HepG2 (cell line): ENCODE data around the gene TMEM269. TPM values are rescaled to one million over a fixed set of nuclear protein-coding genes. Genes with fewer than 3 reads are reported as not detected.

Experiments
- ATAC-seq: fragments of 200-7000 bp; cut with Tn5 transposase; 3 replicates; pipeline ENCODE4 v1.9.1; 2020; ENCODE audit warnings: mild to moderate bottlenecking, moderate library complexity
- BruUV-seq: library from RNA; stranded (reverse); fragments of 400-500 nt; replicated peaks from 2 replicates; lab custom pipeline; 2021; lab: Mats Ljungman, UMichigan
- CTCF ChIA-PET: fragments of 300-600 bp; formaldehyde crosslinking; extraction: SDS; loops from one replicate; lab custom pipeline; 2021; ENCODE audit warnings: low total read pairs, inconsistent platforms, low intra/inter-chr PET ratio; lab: Yijun Ruan, JAX
- POLR2A ChIA-PET: fragments of 350-600 bp; sonication (Branson Sonifier 250); formaldehyde crosslinking; loops from one replicate; lab custom pipeline; 2020; ENCODE audit warnings: antibody characterized with exemption, inconsistent platforms; lab: Yijun Ruan, JAX
- DNase-seq: peaks from one replicate; pipeline ENCODE4 v3.0.0-alpha.2; 2015; ENCODE audit warnings: low spot score
- FAIRE-seq: peaks from 3 replicates; lab custom pipeline; 2011; peaks lifted over from hg19 to GRCh38; lab: Jason Lieb, UNC
- H2AFZ ChIP-seq: one replicate; pipeline ENCODE4 v1.6.1; 2011; ENCODE audit warnings: low read length, inconsistent platforms
- H3K27ac ChIP-seq: fragments of 300-600 bp; 3 replicates; pipeline ENCODE4 v1.8.0; 2011; ENCODE audit warnings: mixed run types, mild to moderate bottlenecking, mixed read lengths, low read length, inconsistent platforms; ENCODE audit not compliant: insufficient read depth; ENCODE audit errors: extremely low read length
- H3K27me3 ChIP-seq, 2 experiments: fragments of 200-600 bp in 1 of 2; 2 replicates in 1 of 2; 3 replicates in 1 of 2; pipeline versions ENCODE4 v1.6.0 to v1.8.0; 2011; ENCODE audit warnings: low read length in 2 of 2, mild to moderate bottlenecking in 2 of 2, moderate library complexity in 2 of 2, inconsistent platforms in 1 of 2; ENCODE audit not compliant: insufficient read depth in 2 of 2, control insufficient read depth in 1 of 2
- H3K36me3 ChIP-seq, 2 experiments: fragments of 200-600 bp in 1 of 2; replicated peaks in 1 of 2; 2 replicates in 1 of 2; 3 replicates in 1 of 2; pipeline versions ENCODE4 v1.5.1 to v1.8.0; 2011; ENCODE audit warnings: low read length in 2 of 2, inconsistent platforms in 1 of 2; ENCODE audit not compliant: insufficient read depth in 2 of 2, control insufficient read depth in 1 of 2
- H3K4me1 ChIP-seq: 2 replicates; pipeline ENCODE4 v1.5.1; 2012; ENCODE audit warnings: low read length, inconsistent platforms; ENCODE audit not compliant: insufficient read depth
- H3K4me2 ChIP-seq: 2 replicates; pipeline ENCODE4 v1.6.0; 2011; ENCODE audit warnings: low read depth, low read length, inconsistent platforms
- H3K4me3 ChIP-seq, 3 experiments: fragments of 200-600 bp in 1 of 3; sonication (generic), shearing (Covaris generic) in 1 of 3; replicated peaks in 1 of 3; 2 replicates each; pipeline ENCODE4 v1.5.1; 2011 to 2016; ENCODE audit warnings: low read length in 3 of 3, inconsistent platforms in 2 of 3, low read depth in 2 of 3, mild to moderate bottlenecking in 2 of 3, control low read depth in 1 of 3, mixed read lengths in 1 of 3; ENCODE audit not compliant: insufficient read depth in 1 of 3
- H3K79me2 ChIP-seq: one replicate; pipeline ENCODE4 v1.6.1; 2011; ENCODE audit warnings: low read length, inconsistent platforms; ENCODE audit not compliant: insufficient read depth
- H3K9ac ChIP-seq: 2 replicates; pipeline ENCODE4 v1.6.0; 2011; ENCODE audit warnings: mild to moderate bottlenecking, low read depth, low read length, inconsistent platforms; ENCODE audit not compliant: insufficient read depth
- H3K9me3 ChIP-seq: 2 replicates; pipeline ENCODE4 v1.5.1; 2012; ENCODE audit warnings: mild to moderate bottlenecking, low read length
- H4K20me1 ChIP-seq: 2 replicates; pipeline ENCODE4 v1.6.0; 2011; ENCODE audit warnings: inconsistent platforms, mild to moderate bottlenecking, low read length, moderate library complexity; ENCODE audit not compliant: insufficient read depth
- ASH2L ChIP-seq: fragments of 300-600, 200-600 bp; sonication (generic); IDR thresholded peaks from 2 replicates; pipeline ENCODE4 v1.7.0; 2017; ENCODE audit warnings: low read depth, mild to moderate bottlenecking, moderate library complexity, mixed read lengths, low read length; ENCODE audit not compliant: insufficient read length
- CC2D1A ChIP-seq: sonication (generic); formaldehyde crosslinking; IDR thresholded peaks from 2 replicates; pipeline ENCODE4 v1.8.1; 2023; ENCODE audit warnings: mild to moderate bottlenecking, missing genetic modification reagents
- GTF3A ChIP-seq: sonication (generic); formaldehyde crosslinking; conservative IDR thresholded peaks from 2 replicates; pipeline ENCODE4 v1.4.0; 2020; ENCODE audit warnings: mild to moderate bottlenecking, missing genetic modification reagents
- HMGXB4 ChIP-seq, 2 experiments: sonication (generic) in 1 of 2; formaldehyde crosslinking in 1 of 2; IDR thresholded peaks; 2 replicates each; pipeline versions ENCODE4 v1.4.0 to v1.6.1; 2018 to 2020; ENCODE audit warnings: missing genetic modification reagents in 2 of 2, borderline replicate concordance in 1 of 2, low read depth in 1 of 2, mild to moderate bottlenecking in 1 of 2, missing biosample characterization in 1 of 2
- NONO ChIP-seq, 2 experiments: fragments of 450-650 bp in 1 of 2; sonication (generic) in 1 of 2; formaldehyde crosslinking in 1 of 2; IDR thresholded peaks in 1 of 2; conservative IDR thresholded peaks in 1 of 2; 2 replicates each; pipeline versions ENCODE4 v1.6.1 to v1.8.0; 2017 to 2022; ENCODE audit warnings: mild to moderate bottlenecking in 1 of 2, missing genetic modification reagents in 1 of 2, moderate library complexity in 1 of 2
- POGK ChIP-seq: sonication (generic); formaldehyde crosslinking; conservative IDR thresholded peaks from 2 replicates; pipeline ENCODE4 v1.8.0; 2022; ENCODE audit warnings: mild to moderate bottlenecking, moderate library complexity, missing genetic modification reagents
- YEATS2 ChIP-seq: sonication (generic); formaldehyde crosslinking; IDR thresholded peaks from 2 replicates; pipeline ENCODE4 v1.4.0; 2020; ENCODE audit warnings: missing genetic modification reagents, borderline replicate concordance
- ZNF235 ChIP-seq: sonication (generic); formaldehyde crosslinking; IDR thresholded peaks from 2 replicates; pipeline ENCODE4 v1.8.1; 2023; ENCODE audit warnings: mild to moderate bottlenecking, missing genetic modification reagents, borderline replicate concordance
- ZNF367 ChIP-seq: sonication (generic); formaldehyde crosslinking; IDR thresholded peaks from 2 replicates; pipeline ENCODE4 v1.4.0; 2020; ENCODE audit warnings: missing genetic modification reagents, borderline replicate concordance
- WGBS: methylation state at CpG from one replicate; pipeline ENCODE4 v1.1.6; 2017; ENCODE audit warnings: low lambda C conversion rate; 5-methylcytosine and 5-hydroxymethylcytosine counted together
- in situ Hi-C: cut with HindIII; loops from 2 replicates; pipeline ENCODE4 v1.10.0; 2017; ENCODE audit warnings: low pct_unique_long_range_greater_than_20kb; ENCODE audit not compliant: extremely low pct_ligation_motif_present
- intact Hi-C: fragments of 100-400 bp; cut with micrococcal nuclease; formaldehyde crosslinking; loops from one replicate; pipeline ENCODE4 v1.10.0; 2022; ENCODE audit not compliant: unreplicated experiment
- polyA plus RNA-seq, 8 experiments: library from polyadenylated mRNA; depleted of rRNA in 3 of 8; stranded (reverse) in 7 of 8; unstranded in 1 of 8; fragments of >200 nt; fragmentation: Illumina TruSeq in 4 of 8; extraction: Trizol in 4 of 8; gene quantifications; 2 replicates each; pipeline versions ENCODE4 v1.2.1 to v1.2.3, GENCODE V29; 2011 to 2016; ENCODE audit warnings: low read depth in 4 of 8, missing spikeins in 1 of 8, mixed read lengths in 1 of 8; ENCODE audit not compliant: insufficient read depth in 1 of 8
- total RNA-seq, 5 experiments: library from RNA; depleted of rRNA; stranded (reverse); fragments of >200 nt; fragmentation: Illumina TruSeq; extraction: Trizol; gene quantifications; 2 replicates each; pipeline ENCODE4 v1.2.3, GENCODE V29; 2016; ENCODE audit warnings: low read depth in 1 of 5
- TF ChIP-seq, protein P1 (sequence below): sonication (generic); formaldehyde crosslinking; IDR thresholded peaks from 2 replicates; pipeline ENCODE4 v1.5.0; 2020; ENCODE audit warnings: missing genetic modification reagents
- TF ChIP-seq, protein P2 (sequence below): sonication (generic); formaldehyde crosslinking; IDR thresholded peaks from 2 replicates; pipeline ENCODE4 v1.4.0; 2020; ENCODE audit warnings: missing genetic modification reagents

TMEM269 gene
- total and polyA plus RNA-seq, 2 of the 13 experiments (the other 11 are each of a cell fraction or from before 2014, with no cell fraction given), result 0.15 to 0.21 TPM

DNA sequence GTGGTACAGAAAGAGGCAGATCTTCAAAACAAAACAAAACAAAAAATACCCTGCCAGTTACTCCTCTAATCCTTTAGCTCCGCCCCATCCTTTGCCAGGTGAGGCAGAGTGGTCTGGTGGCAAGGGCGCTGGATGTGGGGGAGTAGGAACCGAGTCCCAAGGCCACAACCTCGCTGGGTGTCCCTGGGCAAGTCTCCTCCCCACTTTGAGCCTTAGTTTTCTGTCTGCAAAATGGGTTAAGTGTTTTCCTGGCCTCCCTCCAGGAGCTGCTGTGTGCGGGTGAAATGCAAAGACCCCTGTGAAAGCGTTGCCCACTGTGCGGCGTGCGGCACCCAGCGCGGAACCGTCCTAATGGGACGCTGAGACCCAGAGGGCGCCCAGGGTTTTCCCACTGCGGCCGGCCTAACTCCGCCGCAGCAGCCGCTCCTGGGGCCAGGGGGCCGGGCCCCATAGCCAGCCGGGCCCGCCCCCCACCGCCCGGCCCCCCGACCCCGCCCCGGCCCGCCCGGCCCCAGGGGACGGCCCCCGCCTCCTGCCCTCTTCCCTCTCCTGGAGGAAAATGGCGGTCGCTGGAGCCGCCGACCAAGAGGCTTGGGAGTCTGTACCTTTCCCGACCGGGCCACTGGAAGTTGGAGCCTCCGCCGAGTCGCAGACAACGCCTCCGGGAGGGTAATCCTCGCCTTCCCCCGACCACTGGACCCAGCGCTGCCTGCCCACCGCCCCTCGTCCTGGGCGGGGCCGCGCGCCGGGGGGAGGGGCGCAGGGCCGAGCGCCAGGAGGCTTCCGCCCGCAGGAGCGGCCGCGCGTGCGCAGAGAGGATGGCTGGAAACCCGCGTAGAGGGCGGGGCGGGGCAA is 32.0 kb downstream of the TMEM269 start, which contains the start of the genes ERMAP and SVBP (continued):
- TF ChIP-seq, protein P1, sequence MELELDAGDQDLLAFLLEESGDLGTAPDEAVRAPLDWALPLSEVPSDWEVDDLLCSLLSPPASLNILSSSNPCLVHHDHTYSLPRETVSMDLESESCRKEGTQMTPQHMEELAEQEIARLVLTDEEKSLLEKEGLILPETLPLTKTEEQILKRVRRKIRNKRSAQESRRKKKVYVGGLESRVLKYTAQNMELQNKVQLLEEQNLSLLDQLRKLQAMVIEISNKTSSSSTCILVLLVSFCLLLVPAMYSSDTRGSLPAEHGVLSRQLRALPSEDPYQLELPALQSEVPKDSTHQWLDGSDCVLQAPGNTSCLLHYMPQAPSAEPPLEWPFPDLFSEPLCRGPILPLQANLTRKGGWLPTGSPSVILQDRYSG (CRISPR knock-in tag), result peak; percentile 43; the same call in 1 of the 2 replicates
- no peak for TF ChIP-seq CC2D1A (CRISPR knock-in tag)

GRCh38 chr1:42817440-42817767 is 32.6 kb downstream of the TMEM269 start:
- H3K36me3 ChIP-seq, result peaks cover 0 to 1% of the 10 kb centered on the region in 2 experiments; a peak in 1 of 5 replicates
- ChIA-PET POLR2A (interaction anchor here (0.7 to 3.1 kb wide), 3 partner anchors 9 to 51 kb away, joined by 3 to 37 read pairs (median 25); partner anchors contain the start of genes C1orf50, P3H1 and ZNF691), CTCF (no interaction called here)
- peak overlapping the region; percentile 93 for H3K9ac ChIP-seq
- H3K9me3 ChIP-seq, result no peaks in the 10 kb centered on the region
- peak overlapping the region; percentile 61 to 87 (median 84) for H3K4me3 ChIP-seq
- intact Hi-C loops (loop anchor here (5.0 kb wide), 1 partner anchor 50 kb away; the partner anchor contains the start of genes C1orf50 and P3H1), in situ Hi-C loops (no loop called here)
- WGBS, result 5% methylated on average over 11 of the region's 13 CpGs
- no TSS peak for BruUV-seq
- peak; percentile 6 for DNase-seq
- no peak for FAIRE-seq
- no peaks in the 10 kb centered on the region for H4K20me1 ChIP-seq
- H3K27ac ChIP-seq, result peak overlapping the region; percentile 100
- H3K27me3 ChIP-seq, result no peaks in the 10 kb centered on the region; a peak in 1 of 5 replicates
- no peak; the same call in 2 of the 3 replicates for ATAC-seq
- H3K4me2 ChIP-seq, result peak overlapping the region; percentile 73
- H3K79me2 ChIP-seq, result peaks cover 7% of the 10 kb centered on the region
- peaks cover 38% of the 10 kb centered on the region for H3K4me1 ChIP-seq
- H2AFZ ChIP-seq, result peak overlapping the region; percentile 94
- TF ChIP-seq GTF3A (CRISPR knock-in tag) (no peak), POGK (CRISPR knock-in tag) (peak; percentile 7; the same call in 1 of the 2 replicates), YEATS2 (0 out of 2 replicates have a peak, but pooled peaks have one; percentile 27), HMGXB4 (CRISPR knock-in tag; IDR thresholded peaks at IDR 0.05; ENCODE audit: borderline replicate concordance in 1 of 2, low read depth in 1 of 2) (0 out of 4 replicates have a peak, but pooled peaks of 1 of the 2 experiments have one; percentile 7), ASH2L (peak; percentile 5), ZNF235 (CRISPR knock-in tag) (peak; percentile 15; the same call in 1 of the 2 replicates), NONO (IDR thresholded peaks at IDR 0.05) (no peak), NONO (CRISPR knock-in tag; conservative IDR thresholded peaks at IDR 0.05) (0 out of 2 replicates have a peak, but pooled peaks have one; percentile 12), ZNF367 (no peak)
- TF ChIP-seq, protein P2, sequence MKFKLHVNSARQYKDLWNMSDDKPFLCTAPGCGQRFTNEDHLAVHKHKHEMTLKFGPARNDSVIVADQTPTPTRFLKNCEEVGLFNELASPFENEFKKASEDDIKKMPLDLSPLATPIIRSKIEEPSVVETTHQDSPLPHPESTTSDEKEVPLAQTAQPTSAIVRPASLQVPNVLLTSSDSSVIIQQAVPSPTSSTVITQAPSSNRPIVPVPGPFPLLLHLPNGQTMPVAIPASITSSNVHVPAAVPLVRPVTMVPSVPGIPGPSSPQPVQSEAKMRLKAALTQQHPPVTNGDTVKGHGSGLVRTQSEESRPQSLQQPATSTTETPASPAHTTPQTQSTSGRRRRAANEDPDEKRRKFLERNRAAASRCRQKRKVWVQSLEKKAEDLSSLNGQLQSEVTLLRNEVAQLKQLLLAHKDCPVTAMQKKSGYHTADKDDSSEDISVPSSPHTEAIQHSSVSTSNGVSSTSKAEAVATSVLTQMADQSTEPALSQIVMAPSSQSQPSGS, result 0 out of 2 replicates have a peak, but pooled peaks have one; percentile 3
